ENCODE data around the gene NRG2. TPM values are rescaled to one million over a fixed set of nuclear protein-coding genes. Genes with fewer than 3 reads are reported as not detected.

NRG2 gene
- polyA plus RNA-seq, 1 of the 3 experiments (the other 2 are of a cell fraction) = 3.7 TPM

- TF ChIP-seq TAF1 (IDR thresholded peaks at IDR 0.05; ENCODE audit: borderline replicate concordance, low read depth, low read length) (no peak), SMC3 (IDR thresholded peaks at IDR 0.05; ENCODE audit: low read depth, low read length) (peak; percentile 81), USF2 (IDR thresholded peaks at IDR 0.05; ENCODE audit: borderline replicate concordance, low read depth, low read length) (no peak), IRF3 (IDR thresholded peaks at IDR 0.05; ENCODE audit: low read depth, low read length) (no peak), CHD2 (IDR thresholded peaks at IDR 0.05; ENCODE audit: low read length, partially characterized antibody) (peak; percentile 37), MEF2A (IDR thresholded peaks at IDR 0.05; ENCODE audit: borderline replicate concordance, low read depth) (no peak), EZH2phosphoT487 (IDR thresholded peaks at IDR 0.05; ENCODE audit: borderline replicate concordance, low read depth) (no peak)
Measured at GRCh38 chr5:139863855-139864558, 179.1 kb downstream of the NRG2 start (continued).

GRCh38 chr5:139863361-139863760 is 179.7 kb downstream of the NRG2 start:
- no peak overlapping the region for H3K4me3 ChIP-seq (ENCODE audit: low read depth in 2 of 2, low read length in 1 of 2)
- no peak overlapping the region for H2AFZ ChIP-seq (ENCODE audit: low read depth)
- H4K20me1 ChIP-seq (ENCODE audit: insufficient read depth) = no peaks in the 10 kb centered on the region
- no peaks in the 10 kb centered on the region for H3K79me2 ChIP-seq (ENCODE audit: insufficient read depth)
- H3K4me1 ChIP-seq (ENCODE audit: control insufficient read depth in 1 of 2, insufficient read depth in 2 of 2, low read depth in 1 of 2, low read length in 1 of 2) = peaks cover 0 to 2% of the 10 kb centered on the region in 2 experiments; a peak in 1 of 4 replicates
- no peak for TF ChIP-seq FOXM1 (IDR thresholded peaks at IDR 0.05; ENCODE audit: low read depth)
- no peak for TF ChIP-seq MAX (IDR thresholded peaks at IDR 0.05; ENCODE audit: low read depth)
- ChIA-PET POLR2A (no interaction called here), CTCF (interaction anchor here (0.7 to 17.2 kb wide), 30 partner anchors 8 to 229 kb away, joined by 3 to 225 read pairs (median 4); partner anchors contain the start of gene PSD2)
- H3K9me2 ChIP-seq = no peaks in the 10 kb centered on the region
- H3K9ac ChIP-seq = no peak overlapping the region
- no peaks in the 10 kb centered on the region for H3K9me3 ChIP-seq
- no peak overlapping the region for H3K4me2 ChIP-seq
- no peak overlapping the region for H3K27ac ChIP-seq (ENCODE audit: low read depth in 2 of 2, low read length in 1 of 2)
- no peaks in the 10 kb centered on the region for H3F3A ChIP-seq (replicated peaks; ENCODE audit: insufficient read depth)
- WGBS (ENCODE audit: low lambda C conversion rate) = 70% methylated on average over 2 of the region's 9 CpGs
- H3K36me3 ChIP-seq (replicated peaks in 1 of 2; ENCODE audit: control insufficient read depth in 1 of 2, insufficient read depth in 2 of 2, low read length in 1 of 2) = no peaks in the 10 kb centered on the region
- no peaks in the 10 kb centered on the region for H3K27me3 ChIP-seq (ENCODE audit: insufficient read depth)
- no peak for DNase-seq

- Histone ChIP-seq H3K4me1 (ENCODE audit: control insufficient read depth in 1 of 2, insufficient read depth in 2 of 2, low read depth in 1 of 2, low read length in 1 of 2) (peaks cover 0 to 2% of the 10 kb centered on the region in 2 experiments; a peak in 1 of 4 replicates), H3K79me2 (ENCODE audit: insufficient read depth) (no peaks in the 10 kb centered on the region), H3F3A (replicated peaks; ENCODE audit: insufficient read depth) (no peaks in the 10 kb centered on the region), H4K20me1 (ENCODE audit: insufficient read depth) (no peaks in the 10 kb centered on the region), H3K9me2 (no peaks in the 10 kb centered on the region), H3K9ac (no peak overlapping the region), H3K27me3 (ENCODE audit: insufficient read depth) (no peaks in the 10 kb centered on the region), H3K36me3 (replicated peaks in 1 of 2; ENCODE audit: control insufficient read depth in 1 of 2, insufficient read depth in 2 of 2, low read length in 1 of 2) (no peaks in the 10 kb centered on the region), H2AFZ (ENCODE audit: low read depth) (no peak overlapping the region), H3K27ac (ENCODE audit: low read depth in 2 of 2, low read length in 1 of 2) (no peak overlapping the region), H3K9me3 (no peaks in the 10 kb centered on the region), H3K4me3 (ENCODE audit: low read depth in 2 of 2, low read length in 1 of 2) (no peak overlapping the region), H3K4me2 (no peak overlapping the region)
- TF ChIP-seq IRF3 (IDR thresholded peaks at IDR 0.05; ENCODE audit: low read depth, low read length) (no peak), CTCF (IDR thresholded peaks at IDR 0.05) (no peak; the same call in 1 of the 2 replicates), JUND (IDR thresholded peaks at IDR 0.05) (no peak), TCF12 (IDR thresholded peaks at IDR 0.05) (no peak), PBX3 (IDR thresholded peaks at IDR 0.05) (no peak), RCOR1 (IDR thresholded peaks at IDR 0.05; ENCODE audit: low read length) (no peak), NFIC (IDR thresholded peaks at IDR 0.05; ENCODE audit: borderline replicate concordance) (no peak), GATA2 (CRISPR knock-in tag; IDR thresholded peaks at IDR 0.05) (no peak), USF1 (IDR thresholded peaks at IDR 0.05; ENCODE audit: borderline replicate concordance, low read depth) (no peak), ELF1 (IDR thresholded peaks at IDR 0.05) (no peak)
- CTCF ChIA-PET = interaction anchor here (0.7 to 17.2 kb wide), 26 partner anchors 8 to 283 kb away, joined by 3 to 225 read pairs (median 5); partner anchors contain the start of gene PSD2
- DNase-seq = no peak
- POLR2A ChIA-PET = no interaction called here
- 100% methylated on average over 2 of the region's 2 CpGs for WGBS (ENCODE audit: low lambda C conversion rate)
Measured at GRCh38 chr5:139862803-139863202, 180.3 kb downstream of the NRG2 start.
